ENCODE results near the gene DPH3. TPM values are rescaled to one million over a fixed set of nuclear protein-coding genes. Genes with fewer than 3 reads are reported as not detected.

The DPH3 gene
- total and polyA plus RNA-seq, 2 of the 8 experiments (the other 6 are each of a cell fraction or from before 2014, with no cell fraction given): 9.8 to 40.1 TPM

- Histone ChIP-seq H3K79me1 (ENCODE audit: low read depth, low read length) (peaks cover 4% of the 10 kb centered on the region; the same call in 1 of the 2 replicates), H3K18ac (ENCODE audit: extremely low read depth, low read length) (no peak overlapping the region), H3K9me3 (ENCODE audit: insufficient read depth in 2 of 2, low read depth in 1 of 2, low read length in 1 of 2) (no peaks in the 10 kb centered on the region), H2BK5ac (ENCODE audit: low read depth, low read length) (no peak overlapping the region), H4K8ac (ENCODE audit: extremely low read depth, insufficient read depth, low read length) (no peak overlapping the region), H2BK20ac (ENCODE audit: low read length) (no peak overlapping the region), H3K4ac (replicated peaks; ENCODE audit: insufficient read length, low read depth, low read length) (no peak overlapping the region), H3K27ac (ENCODE audit: low read depth, low read length) (no peak overlapping the region), H2AK5ac (ENCODE audit: low read depth, low read length) (no peak overlapping the region), H2BK12ac (ENCODE audit: low read depth, low read length) (no peak overlapping the region), H3K4me3 (ENCODE audit: extremely low read depth in 1 of 4, insufficient read depth in 2 of 4, low read depth in 3 of 4, low read length in 4 of 4) (no peak overlapping the region), H3K4me2 (ENCODE audit: insufficient read depth in 1 of 2, low read depth in 2 of 2, low read length in 2 of 2) (no peak overlapping the region), H2BK120ac (replicated peaks; ENCODE audit: low read depth, low read length) (no peak overlapping the region), H2BK15ac (ENCODE audit: low read length) (no peak overlapping the region), H3K23ac (ENCODE audit: insufficient read length) (no peak overlapping the region), H3K27me3 (replicated peaks in 1 of 4; ENCODE audit: control insufficient read depth in 3 of 4, extremely low read depth in 1 of 4, insufficient read depth in 3 of 4, low read length in 3 of 4) (no peaks in the 10 kb centered on the region), H3K14ac (ENCODE audit: insufficient read length) (no peak overlapping the region), H3K9ac (replicated peaks in 1 of 4; ENCODE audit: extremely low read depth in 1 of 4, low read depth in 3 of 4, low read length in 3 of 4) (no peak overlapping the region), H4K5ac (ENCODE audit: insufficient read length, low read depth, low read length) (no peak overlapping the region), H4K91ac (replicated peaks; ENCODE audit: insufficient read length, low read length) (no peak overlapping the region), H3K79me2 (ENCODE audit: control insufficient read depth in 1 of 2, insufficient read depth in 2 of 2, low read length in 2 of 2) (peaks cover 0 to 8% of the 10 kb centered on the region in 2 experiments; a peak in 1 of 4 replicates), H4K20me1 (replicated peaks in 1 of 2; ENCODE audit: control insufficient read depth in 1 of 2, insufficient read depth in 2 of 2, low read length in 2 of 2) (no peaks in the 10 kb centered on the region), H3K56ac (replicated peaks; ENCODE audit: insufficient read length, low read depth, low read length) (no peak overlapping the region), H2AFZ (ENCODE audit: low read length) (no peak overlapping the region), H3K4me1 (replicated peaks in 1 of 4; ENCODE audit: control insufficient read depth in 3 of 4, insufficient read depth in 4 of 4, low read length in 3 of 4) (peaks cover 0 to 4% (median 1%) of the 10 kb centered on the region in 4 experiments; a peak in 2 of 7 replicates), H3K36me3 (ENCODE audit: control insufficient read depth in 2 of 4, insufficient read depth in 4 of 4, low read length in 3 of 4) (peaks cover 0 to 10% (median 3%) of the 10 kb centered on the region in 4 experiments; a peak in 3 of 8 replicates), H3K23me2 (ENCODE audit: low read depth, low read length) (no peaks in the 10 kb centered on the region)
- ChIA-PET CTCF (ENCODE audit: partially characterized antibody) (interaction anchor here (1.2 to 3.8 kb wide), 2 partner anchors 10 to 21 kb away, joined by 5 to 22 read pairs; no protein-coding TSS in a partner anchor), POLR2A (ENCODE audit: partially characterized antibody) (interaction anchor here (1.0 kb wide), 1 partner anchor 11 kb away, joined by 4 read pairs; no protein-coding TSS in a partner anchor)
- WGBS, 2 experiments (ENCODE audit: extremely low coverage in 1 of 2, insufficient coverage in 1 of 2, insufficient read length in 1 of 2, insufficient replicate concordance in 2 of 2, low coverage in 1 of 2, low lambda C conversion rate in 2 of 2, missing lambda C conversion rate in 1 of 2): 92% methylated on average over 1 of the region's 1 CpG; no CpG with 5 or more reads in 1 of the 2 experiments
- TF ChIP-seq CBX8 (IDR thresholded peaks at IDR 0.05; ENCODE audit: borderline replicate concordance, low read depth, low read length): no peak
- no peak for TF ChIP-seq PHF8 (conservative IDR thresholded peaks at IDR 0.05; ENCODE audit: low read depth, low read length)
- no peak for TF ChIP-seq TAF1 (IDR thresholded peaks at IDR 0.05; ENCODE audit: low read depth, low read length)
- TF ChIP-seq RNF2 (IDR thresholded peaks at IDR 0.05; ENCODE audit: borderline replicate concordance, low read depth, low read length, missing control alignments, poor library complexity, severe bottlenecking): no peak
- TF ChIP-seq RBBP5 (IDR thresholded peaks at IDR 0.05; ENCODE audit: borderline replicate concordance, low read depth, low read length): no peak
- no peak for TF ChIP-seq POU5F1 (IDR thresholded peaks at IDR 0.05; ENCODE audit: low read depth, low read length)
- TF ChIP-seq EZH2 (IDR thresholded peaks at IDR 0.05; ENCODE audit: low read depth, low read length, severe bottlenecking): no peak
- FAIRE-seq (no peak), DNase-seq (ENCODE audit: low read depth in 1 of 2, low spot score in 2 of 2) (no peak)
Measured at GRCh38 chr3:16308727-16309126, 44.0 kb upstream of the DPH3 start.
